AG08395 (cell line): Measurements from ENCODE around the gene SLC22A7.
"Not testable (repeated sequence)": the region's sequence is repeated elsewhere in the genome, so short reads cannot be mapped to it uniquely, and the experiment has no call there.

ENCODE experiments used
- DNase-seq: peaks from one replicate; pipeline ENCODE4 v3.0.0; 2012; ENCODE audit warnings: mixed read lengths, low spot score

The SLC22A7 gene

DNA sequence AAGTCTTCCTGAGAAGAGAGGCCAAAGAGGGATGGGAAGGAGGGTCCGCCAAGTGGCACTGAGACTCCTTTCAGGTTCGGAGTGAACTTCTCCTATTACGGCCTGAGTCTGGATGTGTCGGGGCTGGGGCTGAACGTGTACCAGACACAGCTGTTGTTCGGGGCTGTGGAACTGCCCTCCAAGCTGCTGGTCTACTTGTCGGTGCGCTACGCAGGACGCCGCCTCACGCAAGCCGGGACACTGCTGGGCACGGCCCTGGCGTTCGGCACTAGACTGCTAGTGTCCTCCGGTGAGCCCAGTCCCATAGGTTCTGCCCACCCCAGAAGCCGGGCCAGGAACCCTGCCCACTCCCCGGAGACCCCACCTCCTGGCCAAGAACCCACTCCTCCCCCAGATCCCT, 4.1 kb downstream of the SLC22A7 start:
- no peak for DNase-seq

- DNase-seq, result not testable (repeated sequence)
Measured at GRCh38 chr6:43303006-43303405, 4.9 kb downstream of the SLC22A7 start.

DNA sequence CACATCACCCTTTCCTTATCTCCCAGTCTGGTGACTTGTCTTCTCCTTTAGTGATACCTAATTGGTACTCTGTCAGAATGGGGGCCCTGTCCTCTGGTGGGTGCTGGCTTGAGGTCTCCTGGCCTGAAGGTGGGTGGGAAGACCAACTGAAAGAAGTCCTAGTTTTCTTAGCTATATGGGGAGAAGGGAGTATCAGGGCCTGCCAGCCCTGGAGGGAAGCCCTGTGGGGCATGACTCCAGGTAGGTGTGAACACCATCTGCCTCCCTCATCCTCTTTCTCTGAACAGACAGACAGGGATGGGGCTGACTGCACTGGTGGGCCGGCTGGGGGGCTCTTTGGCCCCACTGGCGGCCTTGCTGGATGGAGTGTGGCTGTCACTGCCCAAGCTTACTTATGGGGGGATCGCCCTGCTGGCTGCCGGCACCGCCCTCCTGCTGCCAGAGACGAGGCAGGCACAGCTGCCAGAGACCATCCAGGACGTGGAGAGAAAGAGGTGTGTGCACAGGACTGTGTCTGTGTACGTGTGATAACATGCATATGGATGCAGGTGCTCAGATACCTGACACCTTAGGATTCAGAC, 5.8 kb downstream of the SLC22A7 start:
- DNase-seq, result no peak

- DNase-seq, result no peak
Measured at GRCh38 chr6:43304361-43304760, 6.3 kb downstream of the SLC22A7 start.

- DNase-seq, result no peak
Measured at GRCh38 chr6:43304882-43305281, 6.8 kb downstream of the SLC22A7 start.

- DNase-seq, result peak; percentile 1
Measured at GRCh38 chr6:43306086-43306485, 8.0 kb downstream of the SLC22A7 start.

GRCh38 chr6:43307451-43308100, 9.5 kb downstream of the SLC22A7 start:
- no peak for DNase-seq

- peak; percentile 76 for DNase-seq
Measured at GRCh38 chr6:43308101-43308989, 10.3 kb downstream of the SLC22A7 start, which contains the start of gene CRIP3. Gene CRIP3 (minus strand): TSS chr6:43308826. CDS start chr6:43308792, 34 bp downstream.

GRCh38 chr6:43308990-43309477, 11.0 kb downstream of the SLC22A7 start:
- no peak for DNase-seq

DNA sequence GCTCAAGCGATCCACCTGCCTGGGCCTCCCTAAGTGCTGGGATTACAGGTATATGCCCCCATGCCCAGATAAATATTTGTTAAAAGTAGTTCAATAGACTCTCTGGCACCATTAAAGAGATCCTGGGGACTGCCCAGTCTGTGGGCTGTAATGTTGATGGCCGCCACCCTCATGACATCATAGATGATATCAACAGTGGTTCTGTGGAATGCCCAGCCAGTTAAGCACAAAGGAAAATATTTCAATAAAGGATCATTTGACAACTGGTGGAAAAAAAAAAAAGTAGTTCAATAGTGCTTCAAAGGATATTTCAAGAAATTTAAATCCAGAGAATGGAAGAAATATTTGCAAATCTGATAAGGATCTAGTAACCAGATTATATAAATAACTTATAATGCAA, 12.1 kb downstream of the SLC22A7 start:
- DNase-seq, result no peak

DNA sequence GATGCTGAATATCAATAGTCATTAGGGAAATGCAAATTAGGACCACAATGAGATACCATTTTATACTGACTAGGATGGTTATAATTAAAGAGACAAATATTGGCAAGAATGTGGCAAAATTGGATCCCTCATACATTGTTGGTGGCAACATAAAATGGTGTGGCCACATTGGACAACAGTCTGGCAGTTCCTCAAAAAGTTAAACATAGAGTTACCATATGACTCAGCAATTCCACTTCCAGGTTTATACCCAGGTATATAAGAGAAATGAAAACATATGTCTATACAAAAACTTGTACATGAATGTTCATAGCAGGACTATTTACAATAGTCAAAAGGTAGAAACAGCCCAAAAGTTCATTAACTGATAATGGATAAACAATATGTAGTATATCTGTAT, 12.6 kb downstream of the SLC22A7 start:
- DNase-seq, result no peak

- DNase-seq, result no peak
Measured at GRCh38 chr6:43311666-43312065, 13.6 kb downstream of the SLC22A7 start.

DNA sequence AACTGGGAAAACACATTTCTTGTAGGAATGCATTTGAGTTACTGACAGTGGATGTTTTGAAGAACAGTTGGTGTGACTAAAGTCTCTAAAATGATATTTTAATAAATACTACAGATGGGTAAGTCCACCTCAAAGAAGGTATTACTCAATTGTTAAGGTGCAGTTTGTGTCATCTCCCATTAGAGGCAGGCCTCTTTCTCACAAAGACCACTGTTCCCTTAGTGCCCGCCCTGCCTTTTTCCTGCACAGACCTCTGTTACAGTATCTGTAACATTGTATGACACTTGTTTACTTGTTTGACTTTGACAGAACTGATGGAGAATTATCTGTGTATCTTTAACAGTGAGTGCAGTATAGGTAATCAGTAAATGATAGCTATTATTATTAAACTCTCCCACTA, 15.8 kb downstream of the SLC22A7 start:
- DNase-seq, result no peak

- DNase-seq, result no peak
Measured at GRCh38 chr6:43318011-43318410, 20.0 kb downstream of the SLC22A7 start.

GRCh38 chr6:43325876-43326275, 27.8 kb downstream of the SLC22A7 start:
- DNase-seq, result no peak

DNA sequence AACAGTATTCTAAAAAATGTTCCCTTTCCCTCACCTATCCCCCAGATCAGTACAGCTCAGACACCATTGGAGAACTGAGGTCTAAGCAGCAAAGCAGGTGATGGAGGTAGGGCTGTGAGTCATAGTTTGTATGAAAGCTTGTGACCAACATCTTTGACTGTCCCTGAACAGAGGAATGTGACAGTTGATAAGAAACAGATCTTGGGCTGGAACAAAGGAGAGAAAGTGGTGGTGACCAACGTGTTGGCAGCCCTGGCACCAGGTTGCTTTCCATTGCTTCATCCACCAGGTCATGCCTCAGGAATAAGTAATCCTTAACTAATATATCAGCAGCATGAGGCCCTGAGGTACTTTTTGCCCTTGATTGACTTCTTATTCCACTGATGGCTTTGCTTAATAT, 30.5 kb downstream of the SLC22A7 start:
- DNase-seq, result no peak

- no peak for DNase-seq
Measured at GRCh38 chr6:43331470-43331869, 33.4 kb downstream of the SLC22A7 start.

GRCh38 chr6:43331891-43332290, 33.8 kb downstream of the SLC22A7 start:
- no peak for DNase-seq

- peak; percentile 71 for DNase-seq
Measured at GRCh38 chr6:43334466-43335095, 36.5 kb downstream of the SLC22A7 start.

GRCh38 chr6:43335469-43335868, 37.4 kb downstream of the SLC22A7 start:
- no peak for DNase-seq

DNA sequence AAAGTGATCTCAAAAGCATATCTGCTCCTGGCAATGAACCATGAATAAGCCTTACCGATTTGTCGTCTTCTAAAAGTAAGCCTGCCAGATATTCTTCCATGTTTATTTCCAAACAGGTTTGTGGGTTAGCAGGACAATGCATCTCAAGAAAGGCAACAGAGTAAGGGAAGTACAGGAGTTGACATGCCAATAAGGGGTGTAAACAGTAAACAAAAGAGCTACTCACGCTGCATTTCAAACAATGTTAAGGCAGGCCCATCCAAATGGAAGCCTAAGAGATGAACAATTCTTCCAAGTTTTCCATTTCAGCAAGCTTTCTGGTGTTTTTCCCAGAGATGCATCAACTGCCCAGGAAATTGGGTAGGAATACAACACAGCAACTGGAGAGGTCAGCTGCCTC, 38.3 kb downstream of the SLC22A7 start:
- no peak for DNase-seq

GRCh38 chr6:43338243-43338642, 40.2 kb downstream of the SLC22A7 start:
- no peak for DNase-seq
